Prostate gland (tissue), 2 donors: ENCODE results near the gene TSPAN12. TPM values are rescaled to one million over a fixed set of nuclear protein-coding genes. Genes with fewer than 3 reads are reported as not detected.

Experiments used
- DNase-seq: peaks from one replicate; pipeline ENCODE4 v3.0.0-alpha.2; 2019; ENCODE audit warnings: low spot score
- H3K27ac ChIP-seq, 2 donors: fragments of 200-600 bp; sonication (generic); 2 replicates each; pipeline ENCODE4 v1.5.1; 2017 to 2019
- H3K27me3 ChIP-seq: fragments of 200-600 bp; sonication (generic); replicated peaks from 2 replicates; pipeline ENCODE4 v1.5.1; 2019; ENCODE audit not compliant: insufficient read depth
- H3K36me3 ChIP-seq, 2 donors: fragments of 200-600 bp; sonication (generic); 1 replicate in 1 of 2; 2 replicates in 1 of 2; pipeline versions ENCODE4 v1.5.1 to v1.8.1; 2017 to 2019
- H3K4me1 ChIP-seq: fragments of 200-600 bp; sonication (generic); replicated peaks from 2 replicates; pipeline ENCODE4 v1.5.1; 2019
- H3K4me3 ChIP-seq, 2 donors: fragments of 200-600 bp; sonication (generic); 2 replicates each; pipeline ENCODE4 v1.5.1; 2017 to 2019
- H3K9me3 ChIP-seq: fragments of 200-600 bp; sonication (generic); 2 replicates; pipeline ENCODE4 v1.5.1; 2017
- CTCF ChIP-seq, 4 experiments: fragments of 200-600 bp in 2 of 4; fragments of 450-650 bp in 2 of 4; sonication (generic) in 2 of 4; IDR thresholded peaks; 1 replicate in 3 of 4; 2 replicates in 1 of 4; pipeline ENCODE4 v1.5.1; 2016 to 2019; ENCODE audit warnings: antibody characterized with exemption in 4 of 4, mild to moderate bottlenecking in 2 of 4, moderate library complexity in 2 of 4
- POLR2A ChIP-seq: fragments of 450-650 bp; IDR thresholded peaks from one replicate; pipeline ENCODE4 v1.6.1; 2016; ENCODE audit warnings: antibody characterized with exemption, mild to moderate bottlenecking
- POLR2AphosphoS5 ChIP-seq: sonication (generic); formaldehyde crosslinking; IDR thresholded peaks from one replicate; pipeline ENCODE4 v1.6.1; 2017; ENCODE audit warnings: antibody characterized with exemption
- WGBS: methylation state at CpG from one replicate; pipeline ENCODE4 v1.1.5; 2018; 5-methylcytosine and 5-hydroxymethylcytosine counted together
- intact Hi-C: fragments of 100-400 bp; cut with DNase I; formaldehyde crosslinking; loops from one replicate; pipeline ENCODE4 v1.14.2; 2022
- total RNA-seq, 2 donors: library from RNA; depleted of rRNA; stranded (reverse); fragments of >200 nt; gene quantifications; one replicate each; pipeline ENCODE4 v1.1.0, GENCODE V29; 2016

TSPAN12 gene
- total RNA-seq, 2 donors from 2014 or later: 14.5 to 16.2 TPM

GRCh38 chr7:120860156-120860555 lies 2.2 kb upstream of the TSPAN12 start:
- intact Hi-C loops: no loop called here
- DNase-seq: no peak
- TF ChIP-seq POLR2AphosphoS5 (no peak), CTCF (IDR thresholded peaks at IDR 0.05) (no peak), POLR2A (no peak)
- no peak overlapping the region for H3K27ac ChIP-seq
- 97% methylated on average over 2 of the region's 2 CpGs for WGBS
- H3K4me1 ChIP-seq: no peaks in the 10 kb centered on the region
- no peaks in the 10 kb centered on the region for H3K27me3 ChIP-seq
- H3K36me3 ChIP-seq: no peaks in the 10 kb centered on the region
- H3K9me3 ChIP-seq: no peaks in the 10 kb centered on the region
- no peak overlapping the region for H3K4me3 ChIP-seq

GRCh38 chr7:120859459-120859858 lies 1.5 kb upstream of the TSPAN12 start:
- DNase-seq: no peak
- WGBS: 84% methylated on average over 6 of the region's 6 CpGs
- intact Hi-C loops: no loop called here
- no peaks in the 10 kb centered on the region for H3K36me3 ChIP-seq
- no peaks in the 10 kb centered on the region for H3K4me1 ChIP-seq
- no peak overlapping the region for H3K27ac ChIP-seq
- no peaks in the 10 kb centered on the region for H3K27me3 ChIP-seq
- TF ChIP-seq POLR2AphosphoS5: no peak
- no peak for TF ChIP-seq CTCF (IDR thresholded peaks at IDR 0.05)
- no peak for TF ChIP-seq POLR2A
- H3K4me3 ChIP-seq: no peak overlapping the region
- H3K9me3 ChIP-seq: no peaks in the 10 kb centered on the region

GRCh38 chr7:120856621-120857352 lies 1.2 kb downstream of the TSPAN12 start:
- Histone ChIP-seq H3K4me3 (peak overlapping the region; percentile 47 to 71), H3K36me3 (no peaks in the 10 kb centered on the region), H3K27me3 (no peaks in the 10 kb centered on the region), H3K27ac (peak overlapping the region; percentile 60 to 84), H3K9me3 (no peaks in the 10 kb centered on the region), H3K4me1 (no peaks in the 10 kb centered on the region)
- intact Hi-C loops: no loop called here
- 5% methylated on average over 38 of the region's 39 CpGs for WGBS
- DNase-seq: peak; percentile 16
- no peak for TF ChIP-seq POLR2A

GRCh38 chr7:120856198-120856597 lies 1.7 kb downstream of the TSPAN12 start:
- H3K27me3 ChIP-seq: no peaks in the 10 kb centered on the region
- no peaks in the 10 kb centered on the region for H3K9me3 ChIP-seq
- no peaks in the 10 kb centered on the region for H3K36me3 ChIP-seq
- no peaks in the 10 kb centered on the region for H3K4me1 ChIP-seq
- 76% methylated on average over 5 of the region's 5 CpGs for WGBS
- no peak for DNase-seq
- H3K4me3 ChIP-seq: no peak overlapping the region
- TF ChIP-seq CTCF (IDR thresholded peaks at IDR 0.05) (no peak), POLR2A (no peak), POLR2AphosphoS5 (no peak)
- H3K27ac ChIP-seq: no peak overlapping the region
- intact Hi-C loops: no loop called here

GRCh38 chr7:120852700-120853099 lies 5.2 kb downstream of the TSPAN12 start:
- intact Hi-C loops: no loop called here
- peak; percentile 66 for TF ChIP-seq POLR2AphosphoS5
- TF ChIP-seq CTCF (IDR thresholded peaks at IDR 0.05): no peak
- no peak for TF ChIP-seq POLR2A
- H3K4me1 ChIP-seq: no peaks in the 10 kb centered on the region
- DNase-seq: peak; percentile 27
- no peaks in the 10 kb centered on the region for H3K9me3 ChIP-seq
- H3K27ac ChIP-seq: no peak overlapping the region
- H3K27me3 ChIP-seq: no peaks in the 10 kb centered on the region
- no peaks in the 10 kb centered on the region for H3K36me3 ChIP-seq
- no peak overlapping the region for H3K4me3 ChIP-seq
